Subcutaneous preadipocyte (primary cell): ENCODE measurements around the gene HAPSTR1. TPM values are rescaled to one million over a fixed set of nuclear protein-coding genes. Genes with fewer than 3 reads are reported as not detected.

Experiments
- total RNA-seq: library from RNA; depleted of rRNA; stranded (reverse); fragments of >200 nt; gene quantifications from 2 replicates; pipeline ENCODE4 v1.2.3, GENCODE V29; 2012

HAPSTR1 gene
- total RNA-seq: 47.8 and 59.6 TPM in 2 replicates

GRCh38 chr16:9090960-9091866, at the start of gene HAPSTR1:
TSS of gene HAPSTR1 (plus strand) at chr16:9091644. CDS start at chr16:9092045, 401 bp downstream.

Other genes starting within 250 kb of the HAPSTR1 start
- gene CARHSP1, start 222.6 kb upstream of the HAPSTR1 start, total RNA-seq: 147 and 157 TPM in 2 replicates
- gene LITAFD, start 209.3 kb upstream of the HAPSTR1 start, total RNA-seq: not detected in 2 replicates
- 37.1 and 57.7 TPM in 2 replicates for gene USP7, start 127.7 kb upstream of the HAPSTR1 start, total RNA-seq